ENCODE measurements around the gene CFAP52.
A peak's percentile ranks its signal among the peaks of the same experiment; 100 is the strongest.
"Not testable (repeated sequence)": the region's sequence is repeated elsewhere in the genome, so short reads cannot be mapped to it uniquely, and the experiment has no call there.

CFAP52 gene

DNA sequence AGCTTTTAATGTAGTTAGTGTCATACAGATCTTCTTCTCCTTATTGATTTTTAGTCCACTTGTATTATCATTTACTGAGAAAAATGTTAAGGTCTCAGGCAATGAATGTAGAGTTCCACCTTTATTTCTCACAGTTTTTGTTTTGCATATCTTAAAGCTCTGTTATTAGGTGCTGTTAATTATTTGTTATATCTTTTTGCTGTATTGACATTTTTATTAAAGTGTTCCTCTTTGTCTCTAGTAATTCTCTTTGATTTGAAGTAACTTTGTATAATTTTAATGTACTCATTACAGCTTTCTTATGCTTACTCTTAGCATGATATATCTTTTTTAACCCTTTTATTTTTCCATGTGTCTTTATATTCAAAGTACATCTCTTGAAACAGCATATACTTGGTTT is 46.5 kb downstream of the CFAP52 start:
- Histone ChIP-seq H3K36me3 (ENCODE audit: insufficient read depth, low read length) (no peaks in the 10 kb centered on the region), H3K4me3 (ENCODE audit: low read length) (no peak overlapping the region), H3K4me1 (ENCODE audit: control insufficient read depth, insufficient read depth, low read length) (no peaks in the 10 kb centered on the region), H3K4me2 (ENCODE audit: low read length) (no peak overlapping the region), H3K27me3 (ENCODE audit: control insufficient read depth, insufficient read depth, low read length) (no peaks in the 10 kb centered on the region), H3K9ac (ENCODE audit: low read depth, low read length) (no peak overlapping the region), H3K9me3 (replicated peaks; ENCODE audit: low read length) (no peaks in the 10 kb centered on the region)

DNA sequence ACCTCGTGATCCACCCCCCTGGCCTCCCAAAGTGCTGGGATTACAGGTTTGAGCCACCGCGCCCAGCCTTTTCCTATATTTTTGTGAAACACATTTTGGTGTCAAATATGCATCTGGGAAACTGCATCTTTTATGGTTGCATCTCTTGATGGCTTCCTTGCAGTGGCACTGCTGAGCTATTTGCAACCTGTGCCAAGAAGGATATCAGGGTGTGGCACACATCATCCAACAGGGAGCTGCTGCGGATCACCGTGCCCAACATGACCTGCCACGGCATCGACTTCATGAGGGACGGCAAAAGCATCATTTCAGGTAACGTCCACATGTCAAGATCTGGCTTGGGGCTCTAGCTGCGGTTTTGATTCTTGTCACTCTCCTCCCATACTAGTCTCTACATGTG is 52.1 kb downstream of the CFAP52 start:
- Histone ChIP-seq H3K36me3 (ENCODE audit: insufficient read depth, low read length) (no peaks in the 10 kb centered on the region), H3K27me3 (ENCODE audit: control insufficient read depth, insufficient read depth, low read length) (no peaks in the 10 kb centered on the region), H3K4me3 (ENCODE audit: low read length) (no peak overlapping the region), H3K4me1 (ENCODE audit: control insufficient read depth, insufficient read depth, low read length) (no peaks in the 10 kb centered on the region), H3K4me2 (ENCODE audit: low read length) (no peak overlapping the region), H3K9me3 (replicated peaks; ENCODE audit: low read length) (no peaks in the 10 kb centered on the region), H3K9ac (ENCODE audit: low read depth, low read length) (no peak overlapping the region)

DNA sequence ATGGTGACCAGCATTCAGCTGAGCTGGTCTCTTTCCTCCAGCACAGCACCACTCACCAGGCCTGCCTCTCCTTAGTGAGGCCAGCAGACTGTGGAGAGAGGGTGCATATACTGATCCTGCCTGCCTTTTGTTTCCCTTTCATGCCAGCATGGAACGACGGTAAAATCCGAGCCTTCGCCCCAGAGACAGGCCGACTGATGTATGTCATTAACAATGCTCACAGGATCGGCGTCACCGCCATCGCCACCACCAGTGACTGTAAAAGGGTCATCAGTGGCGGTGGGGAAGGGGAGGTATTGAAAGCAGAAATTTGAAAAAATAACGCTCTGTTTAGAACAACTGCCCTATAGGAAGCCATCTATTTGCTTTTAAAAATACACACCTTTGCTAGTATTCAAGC is 56.3 kb downstream of the CFAP52 start:
- no peaks in the 10 kb centered on the region for H3K36me3 ChIP-seq (ENCODE audit: insufficient read depth, low read length)
- no peak overlapping the region for H3K9ac ChIP-seq (ENCODE audit: low read depth, low read length)
- H3K4me3 ChIP-seq (ENCODE audit: low read length): no peak overlapping the region
- H3K9me3 ChIP-seq (replicated peaks; ENCODE audit: low read length): no peaks in the 10 kb centered on the region
- H3K27me3 ChIP-seq (ENCODE audit: control insufficient read depth, insufficient read depth, low read length): no peaks in the 10 kb centered on the region
- H3K4me1 ChIP-seq (ENCODE audit: control insufficient read depth, insufficient read depth, low read length): no peaks in the 10 kb centered on the region
- no peak overlapping the region for H3K4me2 ChIP-seq (ENCODE audit: low read length)

DNA sequence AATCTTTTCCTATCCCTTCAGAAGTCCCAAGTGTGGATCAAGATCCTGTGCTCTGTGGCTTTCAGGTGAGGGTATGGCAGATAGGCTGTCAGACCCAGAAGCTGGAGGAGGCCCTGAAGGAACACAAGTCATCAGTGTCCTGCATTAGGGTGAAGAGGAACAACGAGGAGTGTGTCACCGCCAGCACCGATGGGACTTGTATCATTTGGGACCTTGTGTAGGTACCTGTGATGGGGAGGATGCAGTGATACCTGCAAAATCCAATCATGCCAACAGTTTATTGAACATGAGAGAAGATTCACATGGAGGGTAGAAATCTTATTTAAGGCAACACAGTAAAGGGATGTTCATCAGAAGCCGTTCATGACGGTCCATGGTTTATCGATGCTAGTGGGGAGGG is 58.9 kb downstream of the CFAP52 start:
- H3K36me3 ChIP-seq (ENCODE audit: insufficient read depth, low read length): no peaks in the 10 kb centered on the region
- no peaks in the 10 kb centered on the region for H3K9me3 ChIP-seq (replicated peaks; ENCODE audit: low read length)
- no peaks in the 10 kb centered on the region for H3K4me1 ChIP-seq (ENCODE audit: control insufficient read depth, insufficient read depth, low read length)
- no peak overlapping the region for H3K4me3 ChIP-seq (ENCODE audit: low read length)
- H3K4me2 ChIP-seq (ENCODE audit: low read length): no peak overlapping the region
- no peak overlapping the region for H3K9ac ChIP-seq (ENCODE audit: low read depth, low read length)
- H3K27me3 ChIP-seq (ENCODE audit: control insufficient read depth, insufficient read depth, low read length): no peaks in the 10 kb centered on the region

DNA sequence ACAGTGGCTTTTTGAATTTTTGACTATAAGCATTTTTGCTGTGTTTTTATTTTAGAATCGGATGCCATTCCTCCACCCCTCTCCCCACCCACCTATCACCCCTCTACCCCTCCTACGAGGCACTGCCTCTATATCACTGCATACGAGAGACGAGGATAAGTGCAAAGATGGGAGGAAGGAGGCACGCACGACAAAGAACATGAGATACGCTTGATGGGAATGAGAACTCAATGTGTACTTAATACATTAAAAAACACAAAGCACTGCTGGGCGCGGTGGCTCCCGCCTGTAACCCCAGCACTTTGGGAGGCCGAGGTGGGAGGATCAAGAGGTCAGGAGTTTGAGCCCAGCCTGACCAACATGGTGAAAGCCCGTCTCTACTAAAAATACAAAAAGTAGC is 60.1 kb downstream of the CFAP52 start:
- no peaks in the 10 kb centered on the region for H3K4me1 ChIP-seq (ENCODE audit: control insufficient read depth, insufficient read depth, low read length)
- no peak overlapping the region for H3K4me2 ChIP-seq (ENCODE audit: low read length)
- H3K27me3 ChIP-seq (ENCODE audit: control insufficient read depth, insufficient read depth, low read length): no peaks in the 10 kb centered on the region
- H3K9me3 ChIP-seq (replicated peaks; ENCODE audit: low read length): no peaks in the 10 kb centered on the region
- H3K9ac ChIP-seq (ENCODE audit: low read depth, low read length): no peak overlapping the region
- H3K4me3 ChIP-seq (ENCODE audit: low read length): no peak overlapping the region
- H3K36me3 ChIP-seq (ENCODE audit: insufficient read depth, low read length): no peaks in the 10 kb centered on the region

DNA sequence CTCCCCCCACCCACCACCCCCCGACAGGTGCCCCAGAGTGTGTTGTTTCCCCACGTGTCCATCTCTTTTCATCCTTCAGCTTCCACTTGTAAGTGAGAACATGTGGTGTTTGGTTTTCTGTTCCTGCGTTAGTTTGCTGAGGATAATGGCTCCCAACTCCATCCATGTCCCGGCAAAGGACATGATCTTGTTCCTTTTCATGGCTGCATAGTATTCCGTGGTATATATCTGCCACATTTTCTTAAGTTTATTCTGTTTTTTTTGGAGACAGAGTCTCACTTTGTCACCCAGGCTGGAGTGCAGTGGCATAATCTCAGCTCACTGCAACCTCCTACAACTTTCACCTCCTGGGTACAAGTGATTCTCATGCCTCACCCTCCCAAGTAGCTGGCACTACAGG is 63.9 kb downstream of the CFAP52 start:
- not testable (repeated sequence) for H3K27me3 ChIP-seq (ENCODE audit: control insufficient read depth, insufficient read depth, low read length); H3K4me3 ChIP-seq (ENCODE audit: low read length); H3K4me2 ChIP-seq (ENCODE audit: low read length); H3K36me3 ChIP-seq (ENCODE audit: insufficient read depth, low read length); H3K4me1 ChIP-seq (ENCODE audit: control insufficient read depth, insufficient read depth, low read length); H3K9me3 ChIP-seq (replicated peaks; ENCODE audit: low read length); H3K9ac ChIP-seq (ENCODE audit: low read depth, low read length)

DNA sequence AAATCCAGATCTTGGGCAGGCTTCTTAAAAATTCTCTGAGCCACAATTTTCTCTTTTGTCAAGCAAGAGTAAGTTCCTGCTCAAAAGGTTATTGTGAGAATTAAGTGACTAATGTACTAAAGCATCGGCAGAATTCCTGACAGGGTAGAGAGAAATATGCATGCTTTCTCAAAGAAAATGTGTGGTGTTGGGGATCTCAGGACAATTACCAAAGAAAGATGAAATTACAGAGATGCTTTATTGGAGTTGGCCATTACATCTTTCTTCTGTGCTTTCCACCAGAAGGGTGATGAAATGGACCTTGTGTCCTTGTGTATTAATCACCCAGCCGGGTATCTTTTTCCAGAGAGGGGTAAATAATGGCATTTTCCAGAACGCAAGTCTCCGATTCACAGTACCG is 67.2 kb downstream of the CFAP52 start:
- Histone ChIP-seq H3K9me3 (replicated peaks; ENCODE audit: low read length) (no peaks in the 10 kb centered on the region), H3K9ac (ENCODE audit: low read depth, low read length) (no peak overlapping the region), H3K4me1 (ENCODE audit: control insufficient read depth, insufficient read depth, low read length) (peaks cover 18% of the 10 kb centered on the region), H3K36me3 (ENCODE audit: insufficient read depth, low read length) (no peaks in the 10 kb centered on the region), H3K4me2 (ENCODE audit: low read length) (no peak overlapping the region), H3K4me3 (ENCODE audit: low read length) (no peak overlapping the region), H3K27me3 (ENCODE audit: control insufficient read depth, insufficient read depth, low read length) (no peaks in the 10 kb centered on the region)

DNA sequence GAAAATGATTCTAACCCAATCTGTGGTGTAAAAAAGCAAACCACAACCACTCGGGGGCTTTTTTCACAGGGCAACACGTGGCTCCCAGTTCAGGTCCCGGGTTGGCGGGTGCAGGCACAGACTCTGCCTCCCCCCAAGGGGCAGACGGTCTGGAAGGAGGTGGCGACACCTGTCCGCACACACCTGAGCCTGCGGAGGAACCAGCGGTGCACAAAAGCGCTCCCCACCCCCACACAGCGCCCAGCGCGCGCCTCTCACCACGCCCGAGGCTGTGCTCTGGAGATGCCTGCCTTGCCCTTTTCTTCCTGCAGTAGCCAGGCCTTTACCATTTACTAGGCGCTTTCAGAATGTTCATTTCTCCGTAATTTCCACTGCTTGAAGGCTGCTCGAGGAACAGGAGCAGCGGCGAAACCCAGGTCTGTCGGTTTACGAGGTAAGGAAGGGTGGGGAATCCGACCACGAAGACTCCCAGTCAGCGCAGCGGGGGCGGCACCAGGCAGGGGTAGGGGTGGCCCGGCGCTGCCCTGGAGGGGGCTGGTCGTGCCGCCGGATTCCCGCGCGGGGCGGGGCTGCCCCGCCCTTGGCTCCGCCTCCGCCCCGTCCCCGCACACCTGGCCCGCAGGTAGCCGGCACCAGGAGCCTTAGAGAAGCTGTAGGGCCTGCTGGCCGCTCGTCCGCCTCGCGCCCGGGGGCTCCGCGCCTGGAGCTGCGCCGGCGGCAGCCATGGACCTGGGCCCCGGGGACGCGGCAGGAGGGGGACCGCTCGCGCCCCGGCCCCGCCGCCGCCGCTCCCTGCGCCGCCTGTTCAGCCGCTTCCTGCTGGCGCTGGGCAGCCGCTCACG is 68.7 kb downstream of the CFAP52 start, which contains the start of gene USP43:
Gene USP43 (plus strand): TSS at position 608 of the 842 bp plus-strand sequence. CDS start 116 bp downstream, at position 724.
- H3K9ac ChIP-seq (ENCODE audit: low read depth, low read length): peak within 1 kb of the TSS; percentile 63
- H3K4me1 ChIP-seq (ENCODE audit: control insufficient read depth, insufficient read depth, low read length): peaks cover 19% of the 10 kb centered on the region
- peak within 1 kb of the TSS; percentile 67 for H3K4me3 ChIP-seq (ENCODE audit: low read length)
- no peaks in the 10 kb centered on the region for H3K36me3 ChIP-seq (ENCODE audit: insufficient read depth, low read length)
- peak within 1 kb of the TSS; percentile 94 for H3K4me2 ChIP-seq (ENCODE audit: low read length)
- H3K9me3 ChIP-seq (replicated peaks; ENCODE audit: low read length): no peaks in the 10 kb centered on the region
- H3K27me3 ChIP-seq (ENCODE audit: control insufficient read depth, insufficient read depth, low read length): no peaks in the 10 kb centered on the region

DNA sequence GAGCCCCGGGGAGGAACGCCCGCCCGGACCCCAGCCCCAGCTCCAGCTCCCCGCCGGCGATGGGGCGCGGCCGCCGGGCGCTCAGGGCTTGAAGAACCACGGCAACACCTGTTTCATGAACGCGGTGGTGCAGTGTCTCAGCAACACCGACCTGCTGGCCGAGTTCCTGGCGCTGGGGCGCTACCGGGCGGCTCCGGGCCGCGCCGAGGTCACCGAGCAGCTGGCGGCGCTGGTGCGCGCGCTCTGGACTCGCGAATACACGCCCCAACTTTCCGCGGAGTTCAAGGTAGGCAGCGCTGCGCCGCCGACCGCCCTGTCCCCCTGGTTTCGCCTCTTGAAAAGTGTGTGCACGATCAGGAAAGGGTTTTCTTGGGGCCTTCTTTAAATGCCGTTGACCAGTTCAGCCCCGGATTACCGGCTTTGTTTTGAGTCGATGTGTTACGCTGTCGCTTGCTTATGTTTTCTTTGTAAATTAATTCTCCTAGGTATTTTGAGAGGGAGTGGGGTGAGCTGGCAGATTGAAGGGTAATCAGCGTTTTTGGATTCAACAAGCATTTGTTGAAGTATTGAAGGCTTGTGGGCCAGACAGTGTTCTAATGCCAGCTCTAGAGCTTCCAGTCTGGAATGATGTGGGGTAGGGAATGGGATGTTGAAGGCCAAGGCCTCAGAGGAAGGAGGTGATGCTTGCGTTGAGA is 69.6 kb downstream of the CFAP52 start:
- no peaks in the 10 kb centered on the region for H3K9me3 ChIP-seq (replicated peaks; ENCODE audit: low read length)
- H3K4me1 ChIP-seq (ENCODE audit: control insufficient read depth, insufficient read depth, low read length): peaks cover 19% of the 10 kb centered on the region
- no peaks in the 10 kb centered on the region for H3K36me3 ChIP-seq (ENCODE audit: insufficient read depth, low read length)
- no peaks in the 10 kb centered on the region for H3K27me3 ChIP-seq (ENCODE audit: control insufficient read depth, insufficient read depth, low read length)
- peak overlapping the region; percentile 63 for H3K9ac ChIP-seq (ENCODE audit: low read depth, low read length)
- peak overlapping the region; percentile 94 for H3K4me2 ChIP-seq (ENCODE audit: low read length)
- H3K4me3 ChIP-seq (ENCODE audit: low read length): peak overlapping the region; percentile 67

DNA sequence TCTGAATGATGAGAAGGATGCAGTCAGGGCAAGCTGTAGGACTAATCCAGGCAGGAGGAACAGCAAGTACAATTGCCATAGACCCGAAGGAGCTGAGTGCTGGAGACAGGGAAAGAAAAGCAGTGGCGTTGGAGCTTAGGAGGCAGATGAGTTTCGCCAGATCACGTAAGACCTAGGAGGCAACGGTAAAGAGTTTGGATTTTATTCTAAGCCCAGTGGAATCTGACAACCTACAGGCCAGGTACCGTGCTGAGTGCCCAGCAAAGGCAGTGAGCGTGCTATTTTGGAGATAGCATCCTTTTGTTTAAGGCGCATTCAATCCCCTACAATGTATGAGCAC is 70.1 kb downstream of the CFAP52 start:
- H3K4me2 ChIP-seq (ENCODE audit: low read length): no peak overlapping the region
- no peaks in the 10 kb centered on the region for H3K27me3 ChIP-seq (ENCODE audit: control insufficient read depth, insufficient read depth, low read length)
- no peaks in the 10 kb centered on the region for H3K9me3 ChIP-seq (replicated peaks; ENCODE audit: low read length)
- peaks cover 19% of the 10 kb centered on the region for H3K4me1 ChIP-seq (ENCODE audit: control insufficient read depth, insufficient read depth, low read length)
- H3K9ac ChIP-seq (ENCODE audit: low read depth, low read length): no peak overlapping the region
- H3K36me3 ChIP-seq (ENCODE audit: insufficient read depth, low read length): no peaks in the 10 kb centered on the region
- no peak overlapping the region for H3K4me3 ChIP-seq (ENCODE audit: low read length)

DNA sequence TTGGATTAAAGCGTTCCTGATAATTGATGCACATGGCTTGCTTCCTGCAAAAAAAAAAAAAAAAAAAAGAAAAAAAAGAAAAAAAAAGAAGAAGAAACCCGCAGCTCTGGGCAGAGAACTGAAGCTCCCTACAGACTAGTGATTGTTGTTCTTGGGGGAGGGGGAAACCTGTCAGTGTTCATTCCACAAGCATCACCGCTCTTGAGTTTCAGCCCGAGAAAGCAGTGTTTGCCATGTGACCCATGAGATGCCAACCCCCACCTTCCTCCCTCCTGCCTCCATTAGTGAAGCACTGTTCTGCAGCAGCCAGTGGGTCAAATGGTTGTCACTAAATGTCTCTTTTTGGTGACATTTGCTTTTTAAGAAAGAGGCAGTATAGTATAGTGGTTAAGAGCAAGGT is 70.6 kb downstream of the CFAP52 start:
- H3K4me3 ChIP-seq (ENCODE audit: low read length): no peak overlapping the region
- no peaks in the 10 kb centered on the region for H3K36me3 ChIP-seq (ENCODE audit: insufficient read depth, low read length)
- H3K9me3 ChIP-seq (replicated peaks; ENCODE audit: low read length): no peaks in the 10 kb centered on the region
- H3K4me2 ChIP-seq (ENCODE audit: low read length): no peak overlapping the region
- H3K9ac ChIP-seq (ENCODE audit: low read depth, low read length): no peak overlapping the region
- no peaks in the 10 kb centered on the region for H3K27me3 ChIP-seq (ENCODE audit: control insufficient read depth, insufficient read depth, low read length)
- H3K4me1 ChIP-seq (ENCODE audit: control insufficient read depth, insufficient read depth, low read length): peaks cover 19% of the 10 kb centered on the region
